B cell (primary cell): ENCODE results near the gene TANGO6.

Experiments used
- CTCF ChIP-seq: fragments of 200-600 bp; IDR thresholded peaks from one replicate; pipeline ENCODE4 v1.8.0; 2022; ENCODE audit warnings: antibody characterized with exemption, mild to moderate bottlenecking
- EZH2 ChIP-seq: IDR thresholded peaks from 2 replicates; pipeline ENCODE4 v1.6.1; 2012; ENCODE audit warnings: borderline replicate concordance, low read depth, mild to moderate bottlenecking, moderate library complexity, low read length; ENCODE audit not compliant: insufficient read depth, poor library complexity, severe bottlenecking

GRCh38 chr16:68969338-68969737 is 126.0 kb downstream of the TANGO6 start:
- TF ChIP-seq CTCF (no peak), EZH2 (no peak)
